ENCODE measurements around the gene DDA1.
"Not testable (repeated sequence)": the region's sequence is repeated elsewhere in the genome, so short reads cannot be mapped to it uniquely, and the experiment has no call there.

The DDA1 gene

GRCh38 chr19:17309198-17309964, at the start of gene DDA1:
DDA1 (plus strand) TSS chr19:17309563; CDS start chr19:17309655, 92 bp downstream.
- peak; percentile 89 to 97 for DNase-seq (ENCODE audit: low read depth in 1 of 2, low spot score in 1 of 2)

GRCh38 chr19:17259934-17260333, 49.4 kb upstream of the DDA1 start:
- DNase-seq (ENCODE audit: low read depth in 1 of 2, low spot score in 1 of 2): no peak

GRCh38 chr19:17260842-17261325, 48.5 kb upstream of the DDA1 start:
- DNase-seq (ENCODE audit: low read depth in 1 of 2, low spot score in 1 of 2): peak; percentile 83 to 85

- no peak for DNase-seq (ENCODE audit: low read depth in 1 of 2, low spot score in 1 of 2)
Measured at GRCh38 chr19:17262557-17262956, 46.8 kb upstream of the DDA1 start.

- DNase-seq (ENCODE audit: low read depth in 1 of 2, low spot score in 1 of 2): no peak
Measured at GRCh38 chr19:17263712-17264640, 45.4 kb upstream of the DDA1 start.

- no peak for DNase-seq (ENCODE audit: low read depth in 1 of 2, low spot score in 1 of 2)
Measured at GRCh38 chr19:17264641-17264979, 44.8 kb upstream of the DDA1 start, which contains the start of gene USHBP1. USHBP1 (minus strand) TSS chr19:17264745; CDS start chr19:17264299, 446 bp downstream.

- no peak for DNase-seq (ENCODE audit: low read depth in 1 of 2, low spot score in 1 of 2)
Measured at GRCh38 chr19:17266026-17266425, 43.3 kb upstream of the DDA1 start.

- DNase-seq (ENCODE audit: low read depth in 1 of 2, low spot score in 1 of 2): no peak
Measured at GRCh38 chr19:17266589-17266974, 42.8 kb upstream of the DDA1 start.

- peak; percentile 79 to 84 for DNase-seq (ENCODE audit: low read depth in 1 of 2, low spot score in 1 of 2)
Measured at GRCh38 chr19:17266975-17267788, 42.2 kb upstream of the DDA1 start, which contains the start of gene BABAM1. BABAM1 (plus strand) TSS chr19:17267443; CDS start chr19:17268807, 1,364 bp downstream.

- DNase-seq (ENCODE audit: low read depth in 1 of 2, low spot score in 1 of 2): no peak
Measured at GRCh38 chr19:17268754-17269153, 40.6 kb upstream of the DDA1 start.

GRCh38 chr19:17274892-17275291, 34.5 kb upstream of the DDA1 start:
- not testable (repeated sequence) for DNase-seq (ENCODE audit: low read depth in 1 of 2, low spot score in 1 of 2)

- no peak for DNase-seq (ENCODE audit: low read depth in 1 of 2, low spot score in 1 of 2)
Measured at GRCh38 chr19:17275441-17276175, 33.8 kb upstream of the DDA1 start.

GRCh38 chr19:17279436-17279835, 29.9 kb upstream of the DDA1 start:
- no peak for DNase-seq (ENCODE audit: low read depth in 1 of 2, low spot score in 1 of 2)

GRCh38 chr19:17281391-17282304, 27.7 kb upstream of the DDA1 start, which contains the start of gene ANKLE1:
ANKLE1 (plus strand) TSS chr19:17281901; CDS start chr19:17281921, 20 bp downstream.
- peak in 1 of 2 donors; percentile 21 for DNase-seq (ENCODE audit: low read depth in 1 of 2, low spot score in 1 of 2)

GRCh38 chr19:17282488-17283125, 26.8 kb upstream of the DDA1 start:
- peak; percentile 69 to 73 for DNase-seq (ENCODE audit: low read depth in 1 of 2, low spot score in 1 of 2)

GRCh38 chr19:17283504-17283996, 25.8 kb upstream of the DDA1 start:
- no peak for DNase-seq (ENCODE audit: low read depth in 1 of 2, low spot score in 1 of 2)

- DNase-seq (ENCODE audit: low read depth in 1 of 2, low spot score in 1 of 2): no peak
Measured at GRCh38 chr19:17285415-17286135, 23.8 kb upstream of the DDA1 start.

- DNase-seq (ENCODE audit: low read depth in 1 of 2, low spot score in 1 of 2): no peak
Measured at GRCh38 chr19:17286263-17286662, 23.1 kb upstream of the DDA1 start.

Measured in stimulated activated CD4-positive, alpha-beta T cell treated with anti-CD3 and anti-CD28 coated beads, Interleukin-15, amount 100 ng/mL, for 1 hour (primary cell).